Liver (tissue), 3 donors: ENCODE results near the gene ITM2A.

Experiments
- EGR1 ChIP-seq, 2 donors: IDR thresholded peaks; 2 replicates each; pipeline ENCODE4 v1.6.1; 2016 to 2018; ENCODE audit warnings: antibody characterized with exemption in 2 of 2, low read depth in 2 of 2
- FOXA1 ChIP-seq: IDR thresholded peaks from 2 replicates; pipeline ENCODE4 v1.6.1; 2016; ENCODE audit warnings: antibody characterized with exemption
- RAD21 ChIP-seq, 2 donors: IDR thresholded peaks; 2 replicates each; pipeline ENCODE4 v1.6.1; 2016; ENCODE audit warnings: antibody characterized with exemption in 2 of 2, mild to moderate bottlenecking in 2 of 2
- SP1 ChIP-seq: IDR thresholded peaks from 2 replicates; pipeline ENCODE4 v1.6.1; 2018; ENCODE audit warnings: antibody characterized with exemption, mild to moderate bottlenecking
- TAF1 ChIP-seq: conservative IDR thresholded peaks from 2 replicates; pipeline ENCODE4 v1.6.1; 2016; ENCODE audit warnings: antibody characterized with exemption, mild to moderate bottlenecking
- TF ChIP-seq, protein P1 (sequence below): fragments of 150-350 bp; IDR thresholded peaks from 2 replicates; pipeline ENCODE4 v1.5.1; 2017; ENCODE audit warnings: improper control_type of control experiment, low read depth, low read length; ENCODE audit not compliant: missing input control
- TF ChIP-seq, protein P2 (sequence below): IDR thresholded peaks from 2 replicates; pipeline ENCODE4 v1.6.1; 2016; ENCODE audit warnings: antibody characterized with exemption
- TF ChIP-seq, protein P3 (sequence below): IDR thresholded peaks from 2 replicates; pipeline ENCODE4 v1.6.1; 2016; ENCODE audit warnings: antibody characterized with exemption
- donor health status: healthy.
- donor health status: healthy.

DNA sequence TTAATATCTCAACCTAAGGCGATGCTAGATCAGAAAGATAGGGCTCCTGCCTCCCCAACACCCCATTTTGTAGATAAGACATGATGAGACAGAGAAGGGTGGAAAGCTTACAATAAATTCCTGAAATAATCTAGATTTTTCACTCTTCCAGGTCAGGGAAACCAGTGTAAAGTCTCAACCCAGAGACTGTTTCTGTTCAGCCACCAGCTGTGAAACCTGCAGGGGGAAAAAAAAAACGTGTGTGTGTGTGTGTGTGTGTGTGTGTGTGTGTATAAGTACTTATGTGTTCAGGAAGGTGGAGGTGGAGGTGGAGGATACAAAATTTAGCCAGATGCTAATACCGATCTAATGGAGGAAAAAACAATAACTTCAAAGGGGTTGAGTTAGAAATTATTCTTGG lies 773 bp upstream of the ITM2A start:
- TF ChIP-seq, protein P1, sequence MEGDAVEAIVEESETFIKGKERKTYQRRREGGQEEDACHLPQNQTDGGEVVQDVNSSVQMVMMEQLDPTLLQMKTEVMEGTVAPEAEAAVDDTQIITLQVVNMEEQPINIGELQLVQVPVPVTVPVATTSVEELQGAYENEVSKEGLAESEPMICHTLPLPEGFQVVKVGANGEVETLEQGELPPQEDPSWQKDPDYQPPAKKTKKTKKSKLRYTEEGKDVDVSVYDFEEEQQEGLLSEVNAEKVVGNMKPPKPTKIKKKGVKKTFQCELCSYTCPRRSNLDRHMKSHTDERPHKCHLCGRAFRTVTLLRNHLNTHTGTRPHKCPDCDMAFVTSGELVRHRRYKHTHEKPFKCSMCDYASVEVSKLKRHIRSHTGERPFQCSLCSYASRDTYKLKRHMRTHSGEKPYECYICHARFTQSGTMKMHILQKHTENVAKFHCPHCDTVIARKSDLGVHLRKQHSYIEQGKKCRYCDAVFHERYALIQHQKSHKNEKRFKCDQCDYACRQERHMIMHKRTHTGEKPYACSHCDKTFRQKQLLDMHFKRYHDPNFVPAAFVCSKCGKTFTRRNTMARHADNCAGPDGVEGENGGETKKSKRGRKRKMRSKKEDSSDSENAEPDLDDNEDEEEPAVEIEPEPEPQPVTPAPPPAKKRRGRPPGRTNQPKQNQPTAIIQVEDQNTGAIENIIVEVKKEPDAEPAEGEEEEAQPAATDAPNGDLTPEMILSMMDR: no peak
- no peak for TF ChIP-seq EGR1 (IDR thresholded peaks at IDR 0.05; ENCODE audit: low read depth in 2 of 2)
- TF ChIP-seq, protein P2, sequence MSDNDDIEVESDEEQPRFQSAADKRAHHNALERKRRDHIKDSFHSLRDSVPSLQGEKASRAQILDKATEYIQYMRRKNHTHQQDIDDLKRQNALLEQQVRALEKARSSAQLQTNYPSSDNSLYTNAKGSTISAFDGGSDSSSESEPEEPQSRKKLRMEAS: no peak
- no peak for TF ChIP-seq FOXA1
- TF ChIP-seq, protein P3, sequence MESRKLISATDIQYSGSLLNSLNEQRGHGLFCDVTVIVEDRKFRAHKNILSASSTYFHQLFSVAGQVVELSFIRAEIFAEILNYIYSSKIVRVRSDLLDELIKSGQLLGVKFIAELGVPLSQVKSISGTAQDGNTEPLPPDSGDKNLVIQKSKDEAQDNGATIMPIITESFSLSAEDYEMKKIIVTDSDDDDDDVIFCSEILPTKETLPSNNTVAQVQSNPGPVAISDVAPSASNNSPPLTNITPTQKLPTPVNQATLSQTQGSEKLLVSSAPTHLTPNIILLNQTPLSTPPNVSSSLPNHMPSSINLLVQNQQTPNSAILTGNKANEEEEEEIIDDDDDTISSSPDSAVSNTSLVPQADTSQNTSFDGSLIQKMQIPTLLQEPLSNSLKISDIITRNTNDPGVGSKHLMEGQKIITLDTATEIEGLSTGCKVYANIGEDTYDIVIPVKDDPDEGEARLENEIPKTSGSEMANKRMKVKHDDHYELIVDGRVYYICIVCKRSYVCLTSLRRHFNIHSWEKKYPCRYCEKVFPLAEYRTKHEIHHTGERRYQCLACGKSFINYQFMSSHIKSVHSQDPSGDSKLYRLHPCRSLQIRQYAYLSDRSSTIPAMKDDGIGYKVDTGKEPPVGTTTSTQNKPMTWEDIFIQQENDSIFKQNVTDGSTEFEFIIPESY: no peak
- no peak for TF ChIP-seq SP1
- no peak for TF ChIP-seq RAD21 (IDR thresholded peaks at IDR 0.05)
- no peak for TF ChIP-seq TAF1
